AG09309 (cell line): Measurements from ENCODE around the gene BCL2.

ENCODE experiments used
- DNase-seq: peaks from one replicate; pipeline ENCODE4 v3.0.0-alpha.2; 2010; ENCODE audit warnings: low read depth
- H3K4me3 ChIP-seq: 2 replicates; pipeline ENCODE4 v1.5.1; 2011; ENCODE audit warnings: mild to moderate bottlenecking, low read depth, low read length, moderate library complexity; ENCODE audit not compliant: control insufficient read depth
- CTCF ChIP-seq: IDR thresholded peaks from 2 replicates; pipeline ENCODE4 v1.5.1; 2011; ENCODE audit warnings: mild to moderate bottlenecking, low read depth, low read length, inconsistent platforms; ENCODE audit not compliant: insufficient read depth, control insufficient read depth; ENCODE audit errors: missing control alignments

Gene BCL2

GRCh38 chr18:63210521-63210920 is 109.0 kb downstream of the BCL2 start:
- no peak for DNase-seq
- no peak for TF ChIP-seq CTCF
- no peak overlapping the region for H3K4me3 ChIP-seq

- TF ChIP-seq CTCF = no peak
- H3K4me3 ChIP-seq = no peak overlapping the region
- no peak for DNase-seq
Observed at GRCh38 chr18:63208676-63209075, 110.9 kb downstream of the BCL2 start.

- no peak for DNase-seq
- no peak for TF ChIP-seq CTCF
- no peak overlapping the region for H3K4me3 ChIP-seq
Observed at GRCh38 chr18:63207835-63208234, 111.7 kb downstream of the BCL2 start.

GRCh38 chr18:63207143-63207790 is 112.3 kb downstream of the BCL2 start:
- H3K4me3 ChIP-seq = no peak overlapping the region
- TF ChIP-seq CTCF = no peak
- no peak for DNase-seq

- no peak overlapping the region for H3K4me3 ChIP-seq
- no peak for TF ChIP-seq CTCF
- no peak for DNase-seq
Observed at GRCh38 chr18:63206433-63207142, 113.0 kb downstream of the BCL2 start.

GRCh38 chr18:63205791-63206252 is 113.7 kb downstream of the BCL2 start:
- TF ChIP-seq CTCF = no peak
- H3K4me3 ChIP-seq = no peak overlapping the region
- no peak for DNase-seq
